Astrocyte of the hippocampus (primary cell): ENCODE measurements around the gene PRF1.

ENCODE experiments used
- DNase-seq: peaks from one replicate; pipeline ENCODE4 v3.0.0; 2011; ENCODE audit warnings: low read depth, low spot score

Gene PRF1

DNA sequence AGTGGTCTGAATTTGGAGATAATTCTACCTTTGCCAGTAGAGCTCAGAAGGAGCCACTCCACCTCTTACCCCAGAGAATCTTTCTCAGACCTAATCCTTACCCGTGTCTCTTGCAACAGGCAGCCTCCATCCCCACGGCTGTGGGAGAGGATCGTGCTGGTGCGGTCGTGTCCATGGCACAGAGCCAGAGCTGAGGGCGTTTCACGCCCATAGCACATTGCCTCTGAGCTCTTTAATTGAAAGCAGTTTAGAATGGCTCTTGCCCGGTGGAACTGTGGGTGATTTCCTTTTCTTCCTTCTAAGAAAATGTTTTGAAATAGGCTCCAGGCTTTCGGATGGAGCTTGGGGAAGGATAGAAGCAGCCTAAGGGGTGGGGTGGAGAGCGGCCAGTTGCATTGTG lies 41.5 kb downstream of the PRF1 start:
- peak; percentile 57 for DNase-seq

DNA sequence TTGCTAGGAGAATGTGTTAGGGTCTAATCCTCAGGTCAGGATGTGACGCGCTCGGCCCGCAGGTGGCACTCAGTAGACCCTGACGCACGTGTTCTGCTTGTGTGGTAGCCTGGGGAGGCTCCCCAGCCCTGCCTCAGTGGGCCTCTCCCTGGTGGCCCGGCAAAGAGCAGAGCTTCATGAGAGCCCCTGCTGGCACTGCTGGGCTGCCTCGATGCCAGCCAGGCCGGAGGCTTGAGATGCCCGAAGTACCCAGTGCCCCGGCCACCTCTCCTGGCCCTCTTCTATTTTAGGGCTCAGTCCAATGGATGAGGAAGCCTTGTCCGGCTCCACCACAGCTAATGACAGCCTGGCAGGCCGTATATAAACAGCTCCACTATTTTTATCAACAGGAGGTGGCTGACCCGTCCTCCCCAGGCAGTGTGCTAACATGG lies 42.0 kb downstream of the PRF1 start:
- no peak for DNase-seq

DNA sequence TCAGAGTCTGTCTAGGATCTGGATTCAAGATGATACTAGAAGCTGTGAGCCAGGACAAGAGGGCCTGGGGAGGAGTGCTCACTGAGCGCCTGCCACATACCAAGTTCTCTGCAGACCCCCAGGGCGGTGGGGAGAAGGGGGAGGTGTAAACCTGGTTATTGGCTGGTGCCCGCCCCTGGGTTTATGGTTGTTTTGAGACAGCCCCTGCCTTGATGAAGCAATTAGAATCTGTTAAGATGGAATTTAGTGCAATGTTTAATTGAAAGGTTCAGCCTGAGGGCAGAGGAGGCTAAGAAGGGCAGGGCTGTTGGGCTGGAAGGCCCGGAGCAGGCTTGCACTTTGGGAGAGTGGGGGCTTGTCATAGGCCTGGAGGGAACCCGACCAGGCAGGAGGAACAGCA lies 42.7 kb downstream of the PRF1 start:
- DNase-seq: no peak

DNA sequence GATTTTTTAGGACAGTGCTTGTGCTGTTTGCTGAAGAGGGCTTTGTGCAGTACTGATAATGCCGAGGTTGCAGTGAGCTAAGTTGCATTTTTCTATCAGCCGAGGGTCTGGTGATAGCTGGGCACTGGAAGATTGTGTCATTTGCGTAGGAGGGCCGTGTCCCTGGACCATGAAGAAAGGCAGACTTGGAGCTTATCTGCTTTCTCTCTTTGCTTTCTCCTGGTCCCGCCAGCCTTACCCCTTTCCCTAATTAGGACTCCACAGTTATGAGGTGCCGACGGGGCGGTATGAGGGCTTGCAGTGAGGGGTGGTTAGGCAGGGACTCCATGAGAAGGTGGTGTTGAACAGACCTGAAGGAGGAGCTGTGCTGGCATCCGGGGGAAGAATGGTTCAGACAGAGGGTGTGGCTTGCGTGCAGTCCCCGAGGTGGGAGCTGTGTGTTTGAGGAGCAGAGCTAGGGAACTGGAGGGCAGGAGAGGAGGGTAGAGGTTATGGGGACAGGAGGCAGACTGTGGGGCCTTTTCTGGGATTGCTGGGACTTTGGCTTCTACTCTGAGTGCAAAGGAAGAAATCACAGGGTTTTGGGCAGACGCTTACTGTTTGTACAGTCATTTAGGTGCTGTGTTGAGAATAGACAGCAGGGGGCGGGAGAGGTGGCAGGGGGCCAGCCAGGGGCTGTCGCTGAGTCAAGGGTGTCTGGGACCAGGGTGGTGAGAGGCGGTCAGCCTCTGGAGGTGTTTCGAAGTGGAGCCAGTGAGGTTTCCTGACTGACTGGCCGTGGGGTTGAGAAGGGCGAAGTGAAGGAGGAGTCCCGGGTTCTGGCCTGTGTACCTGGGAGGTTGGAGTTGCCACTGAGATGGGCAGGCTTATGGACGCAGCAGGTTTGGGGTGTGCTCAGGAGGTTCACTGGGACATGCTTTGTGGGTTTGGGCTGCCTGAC lies 43.4 kb downstream of the PRF1 start:
- DNase-seq: peak; percentile 90

DNA sequence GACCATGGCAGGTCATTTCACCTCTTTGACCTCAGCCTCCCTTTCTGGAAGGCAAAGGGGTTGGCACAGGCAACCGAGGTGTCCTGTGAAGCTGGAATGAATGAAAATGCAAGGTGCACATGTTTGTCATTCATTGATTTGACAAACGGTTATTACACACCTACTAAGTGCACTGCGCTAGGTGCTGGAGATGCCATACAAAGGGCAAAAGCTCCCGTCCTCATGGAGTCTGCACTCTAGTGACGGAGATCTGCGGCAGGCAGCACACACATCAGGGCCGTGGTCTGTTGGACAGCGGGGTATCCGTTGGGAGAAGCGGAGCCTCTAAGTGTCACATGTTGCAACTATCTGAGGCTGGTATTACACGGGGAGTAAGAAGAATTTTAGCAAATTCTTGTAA lies 44.2 kb downstream of the PRF1 start:
- DNase-seq: no peak

DNA sequence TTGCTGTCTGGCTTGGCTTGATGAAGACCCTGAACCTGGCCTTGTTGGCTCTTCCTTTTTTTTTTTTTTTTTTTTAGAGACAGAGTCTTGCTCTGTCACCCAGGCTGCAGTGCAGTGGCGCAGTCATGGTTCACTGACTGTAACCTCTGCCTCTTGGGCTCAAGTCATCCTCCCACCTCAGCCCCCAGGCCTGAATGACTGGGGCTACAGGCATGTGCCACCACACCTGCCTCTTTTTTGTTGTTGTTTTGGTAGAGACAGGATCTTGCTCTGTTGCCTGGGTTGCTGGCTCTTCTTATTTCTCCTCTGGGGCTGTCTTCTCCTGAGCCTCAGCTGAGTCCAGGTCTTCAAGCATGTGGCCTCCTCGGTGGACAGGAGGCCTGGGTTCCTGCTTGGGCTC lies 44.7 kb downstream of the PRF1 start:
- DNase-seq: no peak

DNA sequence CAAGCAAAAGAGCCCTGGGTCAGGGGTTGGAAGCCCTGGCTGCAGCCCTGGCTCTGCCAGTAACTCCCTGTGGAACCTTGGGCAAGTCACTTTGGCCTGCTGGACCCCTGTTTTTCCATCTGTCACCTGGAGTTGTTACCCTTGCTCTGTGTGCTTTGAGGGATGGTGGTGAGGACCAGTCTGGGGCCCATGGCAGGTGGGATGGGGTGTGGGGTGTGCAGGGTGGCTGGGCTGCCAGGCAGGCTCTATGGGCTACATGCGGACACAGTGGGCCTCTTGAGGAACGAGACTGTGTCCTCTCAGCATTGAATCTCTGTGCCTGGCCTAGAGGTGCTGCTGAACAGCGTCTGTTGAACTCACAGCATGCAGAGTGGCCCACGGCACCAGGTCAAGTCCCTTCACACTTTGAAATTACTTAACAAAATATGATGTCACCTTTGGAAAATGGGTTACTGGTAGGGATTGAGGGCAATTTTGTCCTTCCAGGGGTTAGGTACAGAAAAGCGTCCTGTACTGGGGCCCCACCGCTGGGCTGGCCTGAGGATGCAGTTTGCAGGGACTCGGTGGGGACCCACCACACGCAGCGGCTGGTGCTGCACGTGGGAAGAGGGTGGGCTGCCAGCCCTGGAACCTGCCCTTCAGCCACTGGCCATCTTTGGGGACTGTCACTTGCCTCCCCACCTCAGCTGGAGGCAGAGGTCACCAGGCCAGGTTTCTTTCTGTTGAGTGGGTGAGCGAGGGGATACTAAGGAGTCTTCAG lies 45.3 kb downstream of the PRF1 start:
- DNase-seq: no peak

DNA sequence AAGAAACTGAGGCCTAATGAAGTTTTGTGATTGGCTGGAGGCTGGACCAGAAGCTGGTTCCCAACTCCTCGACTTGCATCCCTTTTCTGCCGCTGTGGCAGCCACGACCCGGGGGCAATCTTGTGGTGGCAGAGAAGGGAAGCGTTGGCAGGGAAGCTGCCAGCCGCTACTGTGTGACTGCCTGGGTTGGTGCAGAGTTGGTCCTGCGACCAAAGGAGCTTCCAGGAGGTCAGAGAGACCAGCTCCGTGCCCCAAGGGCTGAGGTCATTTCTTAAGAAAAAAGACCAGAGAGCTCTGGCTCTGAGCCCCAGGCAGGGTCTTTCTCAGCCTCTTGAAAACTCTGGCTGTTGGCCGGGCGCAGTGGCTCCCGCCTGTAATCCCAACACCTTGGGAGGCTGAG lies 47.2 kb downstream of the PRF1 start:
- DNase-seq: no peak

DNA sequence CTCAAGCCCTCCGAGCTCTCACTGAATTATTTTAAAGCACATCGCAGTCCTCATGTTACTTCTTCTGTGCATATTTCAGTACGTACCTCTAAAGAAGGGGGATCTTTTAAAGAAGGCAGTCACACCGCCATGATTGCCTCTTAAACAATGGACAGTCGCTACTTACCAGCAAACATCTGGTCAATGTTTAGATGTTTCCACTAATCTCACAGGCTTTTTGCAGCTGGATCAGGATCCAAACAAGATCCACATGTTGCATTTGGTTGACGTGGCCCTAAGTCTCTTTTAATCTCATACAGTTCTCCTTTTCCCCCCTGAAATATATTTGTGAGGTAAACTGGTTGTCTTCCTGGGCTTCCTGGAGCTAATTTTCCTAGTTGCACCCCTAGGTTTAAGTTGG lies 50.0 kb downstream of the PRF1 start:
- no peak for DNase-seq

DNA sequence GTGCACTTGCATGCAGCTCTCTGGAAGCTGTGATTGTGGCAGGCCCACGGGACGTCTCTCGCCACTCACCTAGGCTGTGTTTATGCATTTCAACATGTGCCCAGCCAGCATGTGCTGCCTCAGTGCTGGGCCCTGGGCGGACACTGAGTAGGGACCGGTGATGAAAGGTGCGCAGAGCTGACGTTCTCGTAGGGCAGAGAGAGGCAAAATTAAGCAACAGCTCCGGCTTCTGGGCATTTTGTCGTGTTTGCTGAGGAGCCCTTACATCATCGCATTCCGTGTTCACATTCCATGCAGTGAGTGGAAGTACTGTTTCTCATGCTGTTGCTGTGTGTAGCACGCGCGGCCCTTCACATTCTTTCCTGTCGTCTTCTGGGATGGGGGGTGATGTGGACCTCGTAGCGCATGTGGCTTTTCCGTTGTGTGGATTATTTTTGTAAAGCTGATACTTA lies 50.5 kb downstream of the PRF1 start:
- peak; percentile 90 for DNase-seq

DNA sequence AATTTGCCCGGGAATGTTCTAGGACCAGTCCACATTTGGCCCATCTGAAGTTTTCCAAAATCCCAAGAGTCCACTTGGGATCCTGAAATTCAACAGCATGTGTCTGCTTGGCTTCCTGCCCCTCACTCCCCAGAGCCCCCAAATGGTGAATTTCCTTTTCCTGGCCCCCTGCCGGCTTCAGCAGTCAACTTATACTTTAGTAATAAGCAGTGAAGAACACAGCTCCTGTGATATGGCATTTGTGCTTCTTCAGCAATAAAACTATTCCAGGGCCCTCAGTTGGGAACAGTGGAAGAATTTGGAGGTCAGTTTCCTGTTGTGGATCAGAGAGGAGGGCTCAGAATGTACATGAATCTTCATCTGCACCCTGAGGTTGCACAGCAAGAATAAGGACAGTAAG lies 51.1 kb downstream of the PRF1 start:
- no peak for DNase-seq

DNA sequence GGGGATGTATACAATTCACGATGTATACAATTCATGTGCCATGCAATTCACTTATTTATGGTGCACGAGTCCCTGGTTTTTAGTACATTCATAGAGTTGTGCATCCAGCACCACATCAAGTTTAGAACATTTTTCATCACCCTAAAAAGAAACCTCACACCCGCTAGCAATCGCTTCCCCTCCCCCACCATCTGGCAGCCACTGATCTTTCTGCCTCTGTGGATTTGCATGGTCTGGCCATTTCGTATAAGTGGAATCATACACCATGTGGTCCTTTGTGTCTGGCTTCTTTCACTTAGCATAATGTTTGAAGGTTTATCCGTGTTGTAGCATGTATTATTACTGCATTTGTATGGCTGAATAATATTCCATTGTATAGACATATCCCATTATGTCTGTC lies 52.1 kb downstream of the PRF1 start:
- no peak for DNase-seq

DNA sequence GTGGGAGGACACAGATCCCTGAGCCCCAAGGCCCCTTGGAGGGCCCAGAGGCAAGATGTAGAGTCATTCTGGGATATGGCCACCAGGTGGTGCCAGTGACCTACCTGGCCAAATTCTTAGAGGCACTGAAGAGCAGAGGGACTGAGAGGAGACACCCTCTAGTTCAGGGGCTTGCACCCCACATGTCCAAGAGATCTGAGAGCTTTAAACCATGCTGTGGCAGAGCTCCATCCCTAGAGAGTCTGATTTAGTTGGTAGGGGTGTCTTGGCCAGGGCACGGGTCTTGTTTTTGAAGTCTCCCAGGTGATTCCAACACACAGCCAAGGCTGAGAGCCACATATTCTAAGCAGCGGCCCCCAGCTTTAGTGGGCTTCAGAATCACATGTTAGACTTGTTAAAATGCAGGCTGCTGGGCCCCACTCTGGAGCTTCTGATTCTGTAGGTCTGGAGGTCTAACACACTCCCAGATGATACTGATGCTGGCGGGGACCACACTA lies 52.5 kb downstream of the PRF1 start:
- peak; percentile 83 for DNase-seq

DNA sequence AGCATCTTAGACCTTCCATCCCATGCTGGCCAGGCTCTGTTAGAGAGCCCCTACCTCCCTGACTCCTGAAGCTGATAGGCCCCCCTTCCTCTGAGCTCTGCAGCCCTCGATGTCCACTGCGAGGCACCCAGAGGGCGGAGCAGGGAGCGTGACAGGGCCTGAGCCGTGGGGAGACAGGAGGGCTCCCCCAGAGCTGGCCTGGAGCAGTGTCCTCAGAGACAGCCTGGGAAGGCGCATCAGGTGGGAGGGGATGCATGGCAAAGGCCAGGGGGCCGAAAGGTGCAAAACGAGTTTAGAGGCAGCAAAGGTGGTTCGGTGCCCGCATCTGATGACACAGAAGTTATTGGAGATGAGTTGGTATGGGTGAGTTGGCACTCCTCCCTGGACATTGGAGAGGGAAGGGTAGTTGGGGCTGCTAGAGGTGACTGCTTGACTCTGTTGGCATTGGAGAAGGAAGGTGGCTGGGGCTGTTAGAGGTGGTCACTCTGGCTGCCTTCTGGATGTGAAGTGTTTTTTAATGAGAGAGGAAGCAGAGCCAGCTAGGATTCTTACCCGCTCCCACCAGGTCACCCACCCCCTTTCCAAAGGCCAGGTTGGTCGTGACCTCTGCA lies 53.1 kb downstream of the PRF1 start:
- DNase-seq: no peak
